HepG2 (cell line): Measurements from ENCODE around the gene TSNAX. TPM values are rescaled to one million over a fixed set of nuclear protein-coding genes. Genes with fewer than 3 reads are reported as not detected.

Source experiments
- ATAC-seq: fragments of 200-7000 bp; cut with Tn5 transposase; 3 replicates; pipeline ENCODE4 v1.9.1; 2020; ENCODE audit warnings: mild to moderate bottlenecking, moderate library complexity
- BruUV-seq: library from RNA; stranded (reverse); fragments of 400-500 nt; replicated peaks from 2 replicates; lab custom pipeline; 2021; lab: Mats Ljungman, UMichigan
- CTCF ChIA-PET: fragments of 300-600 bp; formaldehyde crosslinking; extraction: SDS; loops from one replicate; lab custom pipeline; 2021; ENCODE audit warnings: low total read pairs, inconsistent platforms, low intra/inter-chr PET ratio; lab: Yijun Ruan, JAX
- POLR2A ChIA-PET: fragments of 350-600 bp; sonication (Branson Sonifier 250); formaldehyde crosslinking; loops from one replicate; lab custom pipeline; 2020; ENCODE audit warnings: antibody characterized with exemption, inconsistent platforms; lab: Yijun Ruan, JAX
- DNase-seq: peaks from one replicate; pipeline ENCODE4 v3.0.0-alpha.2; 2015; ENCODE audit warnings: low spot score
- FAIRE-seq: peaks from 3 replicates; lab custom pipeline; 2011; peaks lifted over from hg19 to GRCh38; lab: Jason Lieb, UNC
- H2AFZ ChIP-seq: one replicate; pipeline ENCODE4 v1.6.1; 2011; ENCODE audit warnings: low read length, inconsistent platforms
- H3K27ac ChIP-seq: fragments of 300-600 bp; 3 replicates; pipeline ENCODE4 v1.8.0; 2011; ENCODE audit warnings: mixed run types, mild to moderate bottlenecking, mixed read lengths, low read length, inconsistent platforms; ENCODE audit not compliant: insufficient read depth; ENCODE audit errors: extremely low read length
- H3K27me3 ChIP-seq, 2 experiments: fragments of 200-600 bp in 1 of 2; 2 replicates in 1 of 2; 3 replicates in 1 of 2; pipeline versions ENCODE4 v1.6.0 to v1.8.0; 2011; ENCODE audit warnings: low read length in 2 of 2, mild to moderate bottlenecking in 2 of 2, moderate library complexity in 2 of 2, inconsistent platforms in 1 of 2; ENCODE audit not compliant: insufficient read depth in 2 of 2, control insufficient read depth in 1 of 2
- H3K36me3 ChIP-seq, 2 experiments: fragments of 200-600 bp in 1 of 2; replicated peaks in 1 of 2; 2 replicates in 1 of 2; 3 replicates in 1 of 2; pipeline versions ENCODE4 v1.5.1 to v1.8.0; 2011; ENCODE audit warnings: low read length in 2 of 2, inconsistent platforms in 1 of 2; ENCODE audit not compliant: insufficient read depth in 2 of 2, control insufficient read depth in 1 of 2
- H3K4me1 ChIP-seq: 2 replicates; pipeline ENCODE4 v1.5.1; 2012; ENCODE audit warnings: low read length, inconsistent platforms; ENCODE audit not compliant: insufficient read depth
- H3K4me2 ChIP-seq: 2 replicates; pipeline ENCODE4 v1.6.0; 2011; ENCODE audit warnings: low read depth, low read length, inconsistent platforms
- H3K4me3 ChIP-seq, 3 experiments: fragments of 200-600 bp in 1 of 3; sonication (generic), shearing (Covaris generic) in 1 of 3; replicated peaks in 1 of 3; 2 replicates each; pipeline ENCODE4 v1.5.1; 2011 to 2016; ENCODE audit warnings: low read length in 3 of 3, inconsistent platforms in 2 of 3, low read depth in 2 of 3, mild to moderate bottlenecking in 2 of 3, control low read depth in 1 of 3, mixed read lengths in 1 of 3; ENCODE audit not compliant: insufficient read depth in 1 of 3
- H3K79me2 ChIP-seq: one replicate; pipeline ENCODE4 v1.6.1; 2011; ENCODE audit warnings: low read length, inconsistent platforms; ENCODE audit not compliant: insufficient read depth
- H3K9ac ChIP-seq: 2 replicates; pipeline ENCODE4 v1.6.0; 2011; ENCODE audit warnings: mild to moderate bottlenecking, low read depth, low read length, inconsistent platforms; ENCODE audit not compliant: insufficient read depth
- H3K9me3 ChIP-seq: 2 replicates; pipeline ENCODE4 v1.5.1; 2012; ENCODE audit warnings: mild to moderate bottlenecking, low read length
- H4K20me1 ChIP-seq: 2 replicates; pipeline ENCODE4 v1.6.0; 2011; ENCODE audit warnings: inconsistent platforms, mild to moderate bottlenecking, low read length, moderate library complexity; ENCODE audit not compliant: insufficient read depth
- AKNA ChIP-seq: sonication (generic); formaldehyde crosslinking; IDR thresholded peaks from 2 replicates; pipeline ENCODE4 v1.4.0; 2020; ENCODE audit warnings: missing genetic modification reagents, borderline replicate concordance
- BHLHE40 ChIP-seq: IDR thresholded peaks from 2 replicates; pipeline ENCODE4 v1.6.1; 2011; ENCODE audit warnings: low read length, improper control_type of control experiment
- ETV5 ChIP-seq: IDR thresholded peaks from 2 replicates; pipeline ENCODE4 v1.6.1; 2018; ENCODE audit warnings: missing biosample characterization, missing genetic modification reagents, inconsistent platforms, borderline replicate concordance
- MAFF ChIP-seq: IDR thresholded peaks from 2 replicates; pipeline ENCODE4 v1.6.1; 2011; ENCODE audit warnings: low read depth, low read length, improper control_type of control experiment
- MEIS2 ChIP-seq: sonication (generic); formaldehyde crosslinking; IDR thresholded peaks from 2 replicates; pipeline ENCODE4 v1.9.0; 2021; ENCODE audit warnings: mild to moderate bottlenecking, missing genetic modification reagents
- NCOA2 ChIP-seq: sonication (generic); formaldehyde crosslinking; IDR thresholded peaks from 2 replicates; pipeline ENCODE4 v1.8.0; 2022; ENCODE audit warnings: inconsistent platforms
- PLRG1 ChIP-seq: fragments of 450-650 bp; conservative IDR thresholded peaks from 2 replicates; pipeline ENCODE4 v1.6.1; 2016
- PRPF4 ChIP-seq: fragments of 200-400 bp; formaldehyde crosslinking; IDR thresholded peaks from 2 replicates; pipeline ENCODE4 v1.6.1; 2016; ENCODE audit warnings: low read length, low read depth; ENCODE audit not compliant: poor library complexity, severe bottlenecking
- RBAK ChIP-seq: sonication (generic); formaldehyde crosslinking; IDR thresholded peaks from 2 replicates; pipeline ENCODE4 v1.5.1; 2020; ENCODE audit warnings: mild to moderate bottlenecking, missing genetic modification reagents
- SALL1 ChIP-seq: sonication (generic); formaldehyde crosslinking; IDR thresholded peaks from 2 replicates; pipeline ENCODE4 v1.8.0; 2022; ENCODE audit warnings: mild to moderate bottlenecking, missing genetic modification reagents
- SRSF1 ChIP-seq: fragments of 200-400 bp; formaldehyde crosslinking; optimal IDR thresholded peaks from 2 replicates; pipeline ENCODE3; 2017; ENCODE audit warnings: mild to moderate bottlenecking, low read depth, low read length, moderate library complexity
- ZNF431 ChIP-seq: sonication (generic); formaldehyde crosslinking; IDR thresholded peaks from 2 replicates; pipeline ENCODE4 v1.9.0; 2022; ENCODE audit warnings: missing genetic modification reagents, low read depth, mild to moderate bottlenecking, borderline replicate concordance
- ZNF550 ChIP-seq: sonication (generic); formaldehyde crosslinking; IDR thresholded peaks from 2 replicates; pipeline ENCODE4 v1.4.0; 2020; ENCODE audit warnings: mild to moderate bottlenecking, missing genetic modification reagents, borderline replicate concordance
- ZNF589 ChIP-seq: sonication (generic); formaldehyde crosslinking; conservative IDR thresholded peaks from 2 replicates; pipeline ENCODE4 v1.8.0; 2022; ENCODE audit warnings: mild to moderate bottlenecking, moderate library complexity, missing genetic modification reagents
- WGBS: methylation state at CpG from one replicate; pipeline ENCODE4 v1.1.6; 2017; ENCODE audit warnings: low lambda C conversion rate; 5-methylcytosine and 5-hydroxymethylcytosine counted together
- in situ Hi-C: cut with HindIII; loops from 2 replicates; pipeline ENCODE4 v1.10.0; 2017; ENCODE audit warnings: low pct_unique_long_range_greater_than_20kb; ENCODE audit not compliant: extremely low pct_ligation_motif_present
- intact Hi-C: fragments of 100-400 bp; cut with micrococcal nuclease; formaldehyde crosslinking; loops from one replicate; pipeline ENCODE4 v1.10.0; 2022; ENCODE audit not compliant: unreplicated experiment
- polyA plus RNA-seq, 8 experiments: library from polyadenylated mRNA; depleted of rRNA in 3 of 8; stranded (reverse) in 7 of 8; unstranded in 1 of 8; fragments of >200 nt; fragmentation: Illumina TruSeq in 4 of 8; extraction: Trizol in 4 of 8; gene quantifications; 2 replicates each; pipeline versions ENCODE4 v1.2.1 to v1.2.3, GENCODE V29; 2011 to 2016; ENCODE audit warnings: low read depth in 4 of 8, missing spikeins in 1 of 8, mixed read lengths in 1 of 8; ENCODE audit not compliant: insufficient read depth in 1 of 8
- total RNA-seq, 5 experiments: library from RNA; depleted of rRNA; stranded (reverse); fragments of >200 nt; fragmentation: Illumina TruSeq; extraction: Trizol; gene quantifications; 2 replicates each; pipeline ENCODE4 v1.2.3, GENCODE V29; 2016; ENCODE audit warnings: low read depth in 1 of 5
- TF ChIP-seq, protein P1 (sequence below): sonication (generic); formaldehyde crosslinking; IDR thresholded peaks from 2 replicates; pipeline ENCODE4 v1.4.0; 2020; ENCODE audit warnings: missing genetic modification reagents, borderline replicate concordance

Gene TSNAX
- total and polyA plus RNA-seq, 2 of the 13 experiments (the other 11 are each of a cell fraction or from before 2014, with no cell fraction given) = 13.2 to 46.2 TPM

- Histone ChIP-seq H2AFZ (no peak overlapping the region), H3K4me2 (no peak overlapping the region; the same call in 1 of the 2 replicates), H3K79me2 (peaks cover 55% of the 10 kb centered on the region), H3K4me3 (no peak overlapping the region), H3K9me3 (no peaks in the 10 kb centered on the region), H3K9ac (no peak overlapping the region), H3K27me3 (no peaks in the 10 kb centered on the region), H3K27ac (no peak overlapping the region), H3K36me3 (peaks cover 4 to 46% of the 10 kb centered on the region in 2 experiments), H3K4me1 (peaks cover 26% of the 10 kb centered on the region), H4K20me1 (peaks cover 2% of the 10 kb centered on the region; the same call in 1 of the 2 replicates)
- POLR2A ChIA-PET = no interaction called here
- no peak for DNase-seq
- WGBS = 97% methylated on average over 4 of the region's 4 CpGs
- intact Hi-C loops = no loop called here
- BruUV-seq = no TSS peak
- in situ Hi-C loops = loop anchor here (10.0 kb wide), 1 partner anchor 110 kb away; the partner anchor contains the start of gene EGLN1
- no peak for ATAC-seq
- no peak for FAIRE-seq
- CTCF ChIA-PET = no interaction called here
- TF ChIP-seq BHLHE40 = no peak
- TF ChIP-seq PRPF4 = no peak
- no peak for TF ChIP-seq MAFF
- TF ChIP-seq ETV5 (CRISPR knock-in tag) = no peak
- TF ChIP-seq PLRG1 = no peak
- no peak for TF ChIP-seq RBAK
- TF ChIP-seq ZNF431 (CRISPR knock-in tag) = no peak
- TF ChIP-seq MEIS2 (CRISPR knock-in tag) = no peak
- TF ChIP-seq, protein P1, sequence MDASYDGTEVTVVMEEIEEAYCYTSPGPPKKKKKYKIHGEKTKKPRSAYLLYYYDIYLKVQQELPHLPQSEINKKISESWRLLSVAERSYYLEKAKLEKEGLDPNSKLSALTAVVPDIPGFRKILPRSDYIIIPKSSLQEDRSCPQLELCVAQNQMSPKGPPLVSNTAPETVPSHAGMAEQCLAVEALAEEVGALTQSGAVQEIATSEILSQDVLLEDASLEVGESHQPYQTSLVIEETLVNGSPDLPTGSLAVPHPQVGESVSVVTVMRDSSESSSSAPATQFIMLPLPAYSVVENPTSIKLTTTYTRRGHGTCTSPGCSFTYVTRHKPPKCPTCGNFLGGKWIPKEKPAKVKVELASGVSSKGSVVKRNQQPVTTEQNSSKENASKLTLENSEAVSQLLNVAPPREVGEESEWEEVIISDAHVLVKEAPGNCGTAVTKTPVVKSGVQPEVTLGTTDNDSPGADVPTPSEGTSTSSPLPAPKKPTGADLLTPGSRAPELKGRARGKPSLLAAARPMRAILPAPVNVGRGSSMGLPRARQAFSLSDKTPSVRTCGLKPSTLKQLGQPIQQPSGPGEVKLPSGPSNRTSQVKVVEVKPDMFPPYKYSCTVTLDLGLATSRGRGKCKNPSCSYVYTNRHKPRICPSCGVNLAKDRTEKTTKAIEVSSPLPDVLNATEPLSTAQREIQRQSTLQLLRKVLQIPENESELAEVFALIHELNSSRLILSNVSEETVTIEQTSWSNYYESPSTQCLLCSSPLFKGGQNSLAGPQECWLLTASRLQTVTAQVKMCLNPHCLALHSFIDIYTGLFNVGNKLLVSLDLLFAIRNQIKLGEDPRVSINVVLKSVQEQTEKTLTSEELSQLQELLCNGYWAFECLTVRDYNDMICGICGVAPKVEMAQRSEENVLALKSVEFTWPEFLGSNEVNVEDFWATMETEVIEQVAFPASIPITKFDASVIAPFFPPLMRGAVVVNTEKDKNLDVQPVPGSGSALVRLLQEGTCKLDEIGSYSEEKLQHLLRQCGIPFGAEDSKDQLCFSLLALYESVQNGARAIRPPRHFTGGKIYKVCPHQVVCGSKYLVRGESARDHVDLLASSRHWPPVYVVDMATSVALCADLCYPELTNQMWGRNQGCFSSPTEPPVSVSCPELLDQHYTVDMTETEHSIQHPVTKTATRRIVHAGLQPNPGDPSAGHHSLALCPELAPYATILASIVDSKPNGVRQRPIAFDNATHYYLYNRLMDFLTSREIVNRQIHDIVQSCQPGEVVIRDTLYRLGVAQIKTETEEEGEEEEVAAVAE = no peak
- TF ChIP-seq SALL1 (CRISPR knock-in tag) = no peak
- TF ChIP-seq ZNF589 (CRISPR knock-in tag) = no peak
- TF ChIP-seq SRSF1 = no peak
- no peak for TF ChIP-seq NCOA2 (CRISPR knock-in tag)
- TF ChIP-seq AKNA (CRISPR knock-in tag) = no peak
- no peak for TF ChIP-seq ZNF550
Measured at GRCh38 chr1:231534703-231535159, 6.3 kb downstream of the TSNAX start.
